ENCODE results near the gene CFAP161.

CFAP161 gene

GRCh38 chr15:81182031-81182755 is 48.1 kb downstream of the CFAP161 start:
- H3K4me1 Mint-ChIP-seq = peaks cover 20% of the 10 kb centered on the region
- H3K27ac Mint-ChIP-seq = no peak overlapping the region
- peaks cover 17% of the 10 kb centered on the region for H3K27me3 Mint-ChIP-seq (ENCODE audit: low read depth, poor library complexity)
- no peaks in the 10 kb centered on the region for H3K9me3 Mint-ChIP-seq
- H3K4me3 Mint-ChIP-seq = no peak overlapping the region
- no peaks in the 10 kb centered on the region for H3K36me3 Mint-ChIP-seq (ENCODE audit: low read depth)
- no peak for TF ChIP-seq CTCF (IDR thresholded peaks at IDR 0.05)
- no peak for DNase-seq

DNA sequence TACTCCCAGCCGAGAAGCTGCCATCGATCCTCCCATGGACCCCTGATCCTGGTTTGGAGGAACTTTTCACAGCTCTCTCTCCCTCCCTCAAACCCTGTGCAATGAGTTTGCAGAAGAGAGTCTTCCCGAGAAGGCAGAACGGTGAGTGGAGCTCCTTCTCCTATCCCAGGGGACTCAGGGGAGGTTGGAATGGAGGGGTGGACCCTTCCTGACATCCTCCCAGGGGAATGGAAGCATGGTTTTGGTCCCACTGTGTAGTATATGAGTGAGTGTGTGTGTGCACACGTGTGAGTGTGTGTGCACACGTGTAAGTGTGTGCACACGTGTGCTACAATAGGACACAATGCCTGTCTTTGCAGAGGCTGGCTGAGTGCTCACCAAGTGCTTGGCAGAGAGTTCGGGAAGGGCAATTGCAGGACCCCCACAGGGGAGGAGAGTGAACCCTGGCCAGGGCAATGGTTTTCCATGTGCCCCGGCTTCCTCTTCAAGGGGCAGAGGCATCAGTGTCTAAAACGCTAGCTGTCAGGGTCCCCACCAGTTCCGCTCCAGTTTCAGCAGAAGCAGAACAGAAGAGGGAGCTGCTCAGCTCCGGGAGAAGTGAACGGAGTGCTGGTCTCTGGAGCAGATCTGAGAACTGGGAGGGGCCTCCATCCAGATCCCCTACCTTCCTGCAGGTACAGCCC is 48.8 kb downstream of the CFAP161 start:
- H3K9me3 Mint-ChIP-seq = no peaks in the 10 kb centered on the region
- DNase-seq = no peak
- H3K27me3 Mint-ChIP-seq (ENCODE audit: low read depth, poor library complexity) = peaks cover 18% of the 10 kb centered on the region
- peaks cover 20% of the 10 kb centered on the region for H3K4me1 Mint-ChIP-seq
- H3K36me3 Mint-ChIP-seq (ENCODE audit: low read depth) = no peaks in the 10 kb centered on the region
- H3K4me3 Mint-ChIP-seq = no peak overlapping the region
- TF ChIP-seq CTCF (IDR thresholded peaks at IDR 0.05) = no peak
- no peak overlapping the region for H3K27ac Mint-ChIP-seq

DNA sequence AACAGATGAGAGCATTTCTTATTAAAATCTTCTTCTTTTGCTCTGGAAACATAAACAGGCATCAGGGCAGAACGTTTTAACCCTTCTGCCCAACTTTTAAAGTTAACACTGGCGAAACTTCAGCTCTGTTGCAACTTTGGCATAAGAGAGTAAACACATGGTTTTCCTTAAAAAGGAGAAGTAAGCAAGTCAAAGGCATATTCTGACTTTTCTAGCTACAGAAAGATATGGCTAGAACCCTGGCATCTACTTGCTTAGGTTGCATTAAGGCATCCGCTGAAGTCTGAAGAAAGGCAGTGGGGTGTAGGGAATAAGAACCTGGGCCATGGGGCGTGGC is 49.3 kb downstream of the CFAP161 start:
- Mint-ChIP-seq H3K27ac (no peak overlapping the region), H3K9me3 (no peaks in the 10 kb centered on the region), H3K4me3 (no peak overlapping the region), H3K27me3 (ENCODE audit: low read depth, poor library complexity) (peaks cover 18% of the 10 kb centered on the region), H3K4me1 (peaks cover 20% of the 10 kb centered on the region), H3K36me3 (ENCODE audit: low read depth) (no peaks in the 10 kb centered on the region)
- no peak for TF ChIP-seq CTCF (IDR thresholded peaks at IDR 0.05)
- DNase-seq = no peak

GRCh38 chr15:81184188-81184587 is 50.1 kb downstream of the CFAP161 start:
- H3K4me1 Mint-ChIP-seq = peaks cover 20% of the 10 kb centered on the region
- peaks cover 18% of the 10 kb centered on the region for H3K27me3 Mint-ChIP-seq (ENCODE audit: low read depth, poor library complexity)
- H3K4me3 Mint-ChIP-seq = no peak overlapping the region
- H3K9me3 Mint-ChIP-seq = no peaks in the 10 kb centered on the region
- DNase-seq = no peak
- H3K36me3 Mint-ChIP-seq (ENCODE audit: low read depth) = no peaks in the 10 kb centered on the region
- TF ChIP-seq CTCF (IDR thresholded peaks at IDR 0.05) = no peak
- no peak overlapping the region for H3K27ac Mint-ChIP-seq

DNA sequence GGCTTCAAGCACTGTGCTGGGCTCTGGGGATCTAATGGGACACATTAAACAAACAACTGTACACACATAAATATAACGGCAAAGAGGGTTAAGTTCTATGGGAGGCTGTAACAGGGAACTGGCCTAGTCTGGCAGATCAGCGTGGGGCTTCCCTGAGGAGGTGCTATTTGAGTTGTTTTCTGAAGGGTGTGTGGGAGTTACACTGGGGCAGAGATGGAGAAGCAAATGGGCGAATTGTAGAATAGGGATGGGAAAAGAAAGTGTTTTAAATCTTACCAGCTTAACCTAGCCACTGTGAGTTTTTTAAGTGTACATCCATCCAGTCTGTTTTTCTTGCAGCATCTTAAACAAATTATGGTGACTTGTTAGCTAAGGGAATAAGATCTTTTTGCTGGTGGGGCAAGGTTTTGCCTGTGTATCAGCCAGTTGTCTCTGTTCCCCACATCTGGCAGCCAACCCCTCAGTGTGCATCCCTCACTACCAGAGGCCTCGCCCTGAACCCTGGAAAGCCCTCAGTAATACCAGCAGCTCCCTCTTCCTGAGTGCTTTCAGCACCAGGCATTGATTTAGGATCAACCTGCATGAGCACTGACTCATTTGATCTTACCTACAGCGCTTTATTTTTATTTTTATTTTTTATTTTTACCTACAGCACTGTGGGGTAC is 51.7 kb downstream of the CFAP161 start:
- no peaks in the 10 kb centered on the region for H3K9me3 Mint-ChIP-seq
- H3K4me3 Mint-ChIP-seq = no peak overlapping the region
- no peaks in the 10 kb centered on the region for H3K36me3 Mint-ChIP-seq (ENCODE audit: low read depth)
- peaks cover 21% of the 10 kb centered on the region for H3K27me3 Mint-ChIP-seq (ENCODE audit: low read depth, poor library complexity)
- H3K27ac Mint-ChIP-seq = peak overlapping the region; percentile 4
- H3K4me1 Mint-ChIP-seq = peaks cover 20% of the 10 kb centered on the region
- TF ChIP-seq CTCF (IDR thresholded peaks at IDR 0.05) = no peak
- DNase-seq = no peak
